ENCODE data around the gene NAGS.
"Not testable (repeated sequence)": the region's sequence is repeated elsewhere in the genome, so short reads cannot be mapped to it uniquely, and the experiment has no call there.

Gene NAGS

DNA sequence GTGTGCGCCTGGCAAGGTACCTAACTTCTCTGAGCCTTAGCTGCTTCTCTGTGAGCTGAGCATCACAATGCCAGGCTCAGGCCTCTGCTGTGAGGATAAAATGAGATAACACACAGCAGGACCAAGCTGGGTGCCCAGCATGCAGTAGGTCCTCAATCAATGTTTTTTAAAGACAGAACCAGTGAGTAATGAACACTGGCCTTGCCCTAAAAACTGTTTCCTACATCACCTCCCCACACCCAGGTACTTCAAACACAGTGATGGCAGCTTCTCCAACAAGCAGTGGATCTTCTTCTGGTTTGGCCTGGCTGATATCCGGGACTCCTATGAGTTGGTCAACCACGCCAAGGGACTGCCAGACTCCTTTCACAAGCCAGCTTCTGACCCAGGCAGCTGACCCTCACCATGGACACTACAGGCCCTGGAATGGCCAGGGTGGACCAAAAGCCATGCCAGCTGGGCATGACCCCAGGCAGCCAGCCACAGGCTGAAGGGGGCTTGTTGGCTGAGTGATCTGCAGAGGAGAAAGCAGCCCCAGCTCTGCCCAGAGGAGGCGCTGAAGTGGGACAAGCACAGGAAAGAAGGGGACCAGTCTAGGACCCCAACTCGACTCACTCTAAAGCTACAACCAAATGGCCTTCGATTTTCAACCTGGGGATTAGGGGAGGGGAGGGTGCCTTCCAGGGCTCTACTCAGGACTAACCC is 3.9 kb downstream of the NAGS start:
- Mint-ChIP-seq H3K27ac (no peak overlapping the region), H3K36me3 (peaks cover 6% of the 10 kb centered on the region), H3K4me1 (ENCODE audit: low read depth) (peaks cover 21% of the 10 kb centered on the region), H3K27me3 (peaks cover 2% of the 10 kb centered on the region), H3K9me3 (ENCODE audit: low read depth) (no peaks in the 10 kb centered on the region), H3K4me3 (peak overlapping the region; percentile 86)

DNA sequence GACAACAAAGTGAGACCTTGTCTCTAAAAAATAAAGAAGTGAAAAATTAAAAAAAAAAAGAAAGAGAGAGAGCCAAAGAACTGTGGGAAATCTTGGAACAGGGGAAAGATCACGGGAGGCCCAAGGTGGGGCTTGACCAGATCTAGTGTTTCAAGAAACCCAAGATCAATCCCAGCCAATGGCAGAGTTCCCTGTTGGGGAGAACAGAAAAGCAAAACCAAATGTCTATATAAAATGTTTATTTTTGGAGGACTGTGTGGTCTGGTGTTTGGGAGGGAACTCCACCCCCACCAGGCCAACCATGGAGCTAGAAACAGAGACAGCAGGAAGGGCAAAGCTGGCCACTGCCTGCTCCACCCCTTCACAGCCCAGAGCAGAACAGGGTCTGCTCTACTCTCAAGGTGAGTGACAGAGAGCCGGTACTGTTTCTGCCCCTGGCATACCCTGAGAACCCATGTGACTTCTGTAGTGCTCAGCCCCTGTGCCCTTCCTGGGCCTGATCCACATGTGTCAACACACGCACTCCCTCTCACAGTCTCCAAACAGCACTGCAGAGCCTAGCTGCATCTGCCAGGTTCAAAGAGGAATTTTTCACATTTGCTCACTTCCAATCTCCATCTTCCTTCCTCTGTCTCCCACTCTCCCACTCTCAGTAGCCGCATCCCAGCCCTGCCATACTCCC is 6.7 kb downstream of the NAGS start:
- Mint-ChIP-seq H3K4me1 (ENCODE audit: low read depth) (peaks cover 31% of the 10 kb centered on the region), H3K9me3 (ENCODE audit: low read depth) (no peaks in the 10 kb centered on the region), H3K36me3 (peaks cover 6% of the 10 kb centered on the region)

DNA sequence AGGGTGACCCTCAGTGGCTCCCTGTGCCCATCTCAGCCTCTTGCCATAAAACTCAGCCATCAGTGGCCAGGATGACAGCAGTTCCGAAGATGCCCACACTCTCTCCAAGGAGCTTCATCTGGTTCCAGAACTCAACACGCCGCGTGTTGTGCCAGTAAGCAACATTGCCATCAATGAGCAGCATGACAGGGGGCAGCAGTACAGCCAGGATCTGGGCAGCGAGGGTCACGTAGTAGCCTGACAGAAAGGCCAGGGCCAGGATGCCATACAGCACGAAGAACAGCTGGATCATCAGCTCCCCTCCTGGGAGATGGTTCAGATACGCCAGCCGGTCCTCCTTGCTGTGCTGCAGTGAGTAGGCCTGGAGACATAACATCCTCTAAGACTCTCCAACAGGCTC is 7.5 kb downstream of the NAGS start:
- H3K4me1 Mint-ChIP-seq (ENCODE audit: low read depth) = peaks cover 26% of the 10 kb centered on the region
- no peak overlapping the region for H3K27ac Mint-ChIP-seq
- H3K36me3 Mint-ChIP-seq = peaks cover 6% of the 10 kb centered on the region
- no peaks in the 10 kb centered on the region for H3K9me3 Mint-ChIP-seq (ENCODE audit: low read depth)
- H3K4me3 Mint-ChIP-seq = no peak overlapping the region
- no peaks in the 10 kb centered on the region for H3K27me3 Mint-ChIP-seq

More for the DNA sequence above, 6.7 kb downstream of the NAGS start:
- Mint-ChIP-seq H3K27me3 (peaks cover under 1% of the 10 kb centered on the region), H3K4me3 (no peak overlapping the region), H3K27ac (no peak overlapping the region)

DNA sequence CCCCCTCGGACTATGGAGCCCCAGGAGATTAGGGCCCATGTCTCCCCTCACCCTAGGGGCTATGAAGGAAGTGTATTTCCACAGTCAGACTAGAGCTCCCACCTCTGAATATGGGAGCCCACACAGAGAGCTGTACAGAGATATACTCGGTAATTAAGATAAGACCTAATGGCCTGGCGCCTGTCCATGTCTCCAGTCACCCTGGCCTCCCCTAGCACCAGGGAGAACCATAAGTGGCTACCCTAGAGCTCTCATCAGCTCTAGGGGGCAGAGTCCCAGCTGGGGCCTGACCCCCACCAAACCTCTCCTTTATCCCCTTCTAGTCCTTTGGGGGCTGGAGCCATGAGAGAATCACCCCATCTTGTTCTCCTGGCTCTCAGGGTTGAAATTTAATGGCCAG is 8.0 kb downstream of the NAGS start:
- no peak overlapping the region for H3K27ac Mint-ChIP-seq
- no peak overlapping the region for H3K4me3 Mint-ChIP-seq
- no peaks in the 10 kb centered on the region for H3K27me3 Mint-ChIP-seq
- peaks cover 24% of the 10 kb centered on the region for H3K4me1 Mint-ChIP-seq (ENCODE audit: low read depth)
- H3K9me3 Mint-ChIP-seq (ENCODE audit: low read depth) = no peaks in the 10 kb centered on the region
- peaks cover 6% of the 10 kb centered on the region for H3K36me3 Mint-ChIP-seq

DNA sequence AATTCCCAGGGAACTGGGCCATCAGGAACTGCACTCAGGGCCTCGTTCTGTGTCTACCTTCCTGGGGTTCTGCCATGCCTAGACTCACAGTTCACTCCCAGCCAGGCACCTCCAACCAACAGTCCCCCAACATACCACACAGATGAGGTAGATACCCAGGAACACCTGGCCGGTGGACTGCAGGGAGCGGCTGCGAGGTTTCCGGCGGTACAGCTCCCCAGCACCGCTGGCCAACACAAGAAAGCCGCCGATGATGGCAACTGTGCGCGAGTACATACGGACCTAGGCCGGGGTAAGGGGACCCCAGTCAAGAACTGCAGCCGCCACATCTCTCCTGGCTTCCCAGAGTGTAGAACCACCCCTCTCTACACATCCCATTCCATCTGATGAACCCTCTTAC is 8.5 kb downstream of the NAGS start:
- H3K9me3 Mint-ChIP-seq (ENCODE audit: low read depth) = no peaks in the 10 kb centered on the region
- peak overlapping the region; percentile 100 for H3K4me3 Mint-ChIP-seq
- peaks cover 6% of the 10 kb centered on the region for H3K36me3 Mint-ChIP-seq
- H3K27me3 Mint-ChIP-seq = no peaks in the 10 kb centered on the region
- H3K4me1 Mint-ChIP-seq (ENCODE audit: low read depth) = peaks cover 21% of the 10 kb centered on the region
- no peak overlapping the region for H3K27ac Mint-ChIP-seq

DNA sequence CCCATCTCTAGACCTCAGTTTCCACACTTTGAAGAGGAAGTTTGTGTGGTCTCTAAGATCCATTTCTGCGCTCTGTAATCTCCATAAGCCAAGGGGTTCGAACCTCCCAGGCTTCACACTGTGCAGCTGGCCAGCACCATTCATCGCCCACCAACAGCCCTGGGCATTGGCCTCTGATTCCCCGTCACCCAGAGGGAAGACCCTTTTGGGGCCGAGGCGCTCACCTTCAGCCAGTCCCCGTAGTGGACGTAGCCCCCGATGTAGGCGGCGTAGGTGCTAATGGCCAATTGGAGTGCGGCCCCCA is 9.7 kb downstream of the NAGS start:
- Mint-ChIP-seq H3K27ac (peak overlapping the region; percentile 98), H3K4me3 (peak overlapping the region; percentile 100), H3K36me3 (peaks cover 6% of the 10 kb centered on the region), H3K4me1 (ENCODE audit: low read depth) (peaks cover 15% of the 10 kb centered on the region), H3K27me3 (no peaks in the 10 kb centered on the region), H3K9me3 (ENCODE audit: low read depth) (no peaks in the 10 kb centered on the region)

DNA sequence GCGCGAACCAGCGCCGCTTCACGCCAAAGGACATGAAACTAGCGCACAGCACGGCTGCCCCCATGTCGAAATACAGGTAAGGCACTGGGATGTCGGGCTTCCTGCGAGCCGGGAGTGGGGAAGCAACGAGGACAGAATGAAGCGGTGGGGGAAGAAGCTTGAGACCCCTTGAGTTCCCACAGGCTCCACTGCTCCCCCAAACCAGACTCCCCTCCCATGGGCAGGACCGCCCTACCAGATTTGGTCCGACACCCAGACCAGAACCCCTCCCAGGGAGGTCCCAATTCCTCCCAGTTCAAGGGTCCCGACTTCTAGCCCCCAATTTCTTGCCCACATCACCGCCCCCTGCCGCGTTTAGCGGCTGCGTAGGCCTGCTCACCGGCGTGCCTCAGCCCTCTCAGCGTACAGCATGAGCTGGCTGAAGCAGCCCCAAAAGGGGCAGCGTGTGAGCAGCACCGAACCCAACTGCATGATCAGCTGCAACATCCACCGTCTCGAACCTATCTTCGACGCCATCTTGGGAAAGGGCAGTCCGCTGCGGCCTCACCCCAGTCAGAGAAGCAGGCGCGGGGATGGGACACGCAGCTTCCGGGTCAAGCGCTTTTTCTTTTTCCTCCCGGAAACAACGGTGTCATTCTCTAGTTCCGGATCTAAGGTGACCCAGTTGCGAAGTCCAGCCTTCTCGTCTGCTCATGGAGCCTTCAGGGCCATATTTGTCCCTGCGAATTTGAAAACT is 10.2 kb downstream of the NAGS start, which contains the start of gene TMEM101:
TMEM101 (minus strand) TSS at position 527 of the 736 bp plus-strand sequence; CDS start at position 516, 11 bp downstream.
- Mint-ChIP-seq H3K27ac (peak within 1 kb of the TSS; percentile 98), H3K4me3 (peak within 1 kb of the TSS; percentile 100), H3K9me3 (ENCODE audit: low read depth) (no peaks in the 10 kb centered on the region), H3K4me1 (ENCODE audit: low read depth) (peaks cover 15% of the 10 kb centered on the region), H3K36me3 (peaks cover 6% of the 10 kb centered on the region), H3K27me3 (no peaks in the 10 kb centered on the region)

DNA sequence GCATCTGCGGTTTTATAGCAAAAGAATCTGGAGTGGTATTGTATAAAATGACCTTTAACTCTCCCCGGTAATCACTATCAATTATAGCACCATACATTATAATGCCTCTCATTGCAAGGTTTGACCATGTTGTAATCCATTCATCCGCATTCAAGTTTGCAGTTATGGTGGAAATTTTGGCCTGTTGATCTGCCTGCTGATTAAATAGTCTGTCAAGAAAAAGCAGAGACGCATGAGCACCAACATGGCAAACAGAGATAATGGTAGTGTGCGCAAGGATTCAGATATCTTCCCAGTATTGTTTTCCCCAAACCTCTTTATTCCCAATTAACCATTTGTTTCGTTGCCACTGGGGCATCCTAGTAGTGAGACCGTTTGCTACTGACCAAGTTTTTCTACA is 16.8 kb downstream of the NAGS start:
- not testable (repeated sequence) for H3K9me3 Mint-ChIP-seq (ENCODE audit: low read depth); H3K4me3 Mint-ChIP-seq; H3K27ac Mint-ChIP-seq; H3K27me3 Mint-ChIP-seq; H3K36me3 Mint-ChIP-seq; H3K4me1 Mint-ChIP-seq (ENCODE audit: low read depth)

DNA sequence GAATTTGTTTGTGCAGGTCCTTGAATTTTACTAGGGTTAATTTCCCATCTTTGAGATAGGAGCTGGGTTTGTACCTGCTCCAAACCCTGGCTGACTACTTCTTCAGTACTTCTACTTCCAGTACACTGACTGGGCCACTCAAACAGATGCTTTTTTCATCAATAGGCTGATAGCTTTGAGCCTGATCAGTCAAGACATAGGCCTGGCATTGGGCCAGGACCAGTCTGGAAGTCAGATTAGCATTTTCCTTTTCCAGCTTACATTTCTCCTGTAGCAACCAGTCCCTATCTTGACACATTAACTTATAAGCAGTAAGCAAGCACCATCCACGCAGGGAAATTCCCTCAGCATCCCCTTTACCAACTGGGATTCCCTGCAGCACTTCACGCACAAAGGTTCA is 17.8 kb downstream of the NAGS start:
- no peaks in the 10 kb centered on the region for H3K36me3 Mint-ChIP-seq
- H3K4me3 Mint-ChIP-seq = no peak overlapping the region
- H3K4me1 Mint-ChIP-seq (ENCODE audit: low read depth) = no peaks in the 10 kb centered on the region
- no peaks in the 10 kb centered on the region for H3K9me3 Mint-ChIP-seq (ENCODE audit: low read depth)
- no peaks in the 10 kb centered on the region for H3K27me3 Mint-ChIP-seq
- no peak overlapping the region for H3K27ac Mint-ChIP-seq

DNA sequence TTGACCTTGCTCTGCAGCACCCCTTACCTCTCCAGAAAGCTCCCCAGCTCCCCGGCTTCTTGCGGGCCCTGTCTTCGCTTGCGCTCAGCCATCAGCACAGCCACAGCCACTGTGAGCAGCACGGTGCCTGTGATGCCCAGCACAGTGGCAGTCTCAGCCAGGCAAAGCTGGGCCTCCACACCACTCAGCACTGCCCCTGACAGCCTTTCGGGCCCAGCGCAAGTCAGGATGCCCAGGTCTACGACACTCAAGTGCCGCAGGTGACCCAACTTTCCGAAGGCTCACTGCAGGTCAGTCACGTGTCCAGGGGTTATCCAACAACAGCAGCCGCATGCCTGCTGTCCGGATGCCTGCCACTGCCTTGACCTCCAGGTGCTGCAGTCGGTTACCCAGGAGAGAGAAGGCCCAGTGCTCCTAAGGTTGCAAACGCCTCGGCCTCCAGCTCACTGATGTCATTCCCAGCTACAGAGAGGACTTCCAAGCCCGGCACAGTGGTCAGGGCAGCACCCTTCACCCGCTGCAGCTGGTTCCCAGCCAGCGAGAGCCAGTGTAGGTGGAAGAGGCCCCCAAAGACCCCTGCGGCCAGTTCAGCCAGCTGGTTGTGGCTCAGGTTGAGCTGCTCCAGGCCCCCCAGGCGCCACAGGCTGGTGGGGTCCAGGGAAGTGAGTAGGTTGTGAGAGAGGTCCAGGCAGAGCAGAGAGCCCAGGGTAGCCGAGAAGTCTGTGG is 19.3 kb downstream of the NAGS start:
- H3K4me3 Mint-ChIP-seq = no peak overlapping the region
- H3K27ac Mint-ChIP-seq = no peak overlapping the region
- H3K9me3 Mint-ChIP-seq (ENCODE audit: low read depth) = no peaks in the 10 kb centered on the region
- H3K4me1 Mint-ChIP-seq (ENCODE audit: low read depth) = no peaks in the 10 kb centered on the region
- H3K27me3 Mint-ChIP-seq = no peaks in the 10 kb centered on the region
- no peaks in the 10 kb centered on the region for H3K36me3 Mint-ChIP-seq

DNA sequence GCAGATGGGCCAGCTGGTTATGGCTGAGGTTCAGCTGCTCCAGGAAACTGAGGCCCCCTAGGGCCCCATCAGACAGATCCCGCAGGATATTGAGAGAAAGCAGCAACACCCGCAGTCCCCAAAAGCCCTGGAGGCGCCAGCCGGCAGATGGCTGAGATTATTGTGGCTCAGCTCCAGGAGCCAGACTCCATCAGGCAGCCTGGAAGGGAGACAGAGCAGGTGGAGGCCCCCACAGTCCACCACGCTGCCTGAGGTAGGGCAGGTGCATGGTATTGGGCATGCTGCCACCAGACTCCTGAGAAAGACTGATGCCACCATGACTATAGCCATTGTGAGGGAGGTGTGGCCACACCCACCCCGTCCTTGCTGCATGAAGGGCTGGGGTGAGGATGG is 19.8 kb downstream of the NAGS start:
- no peaks in the 10 kb centered on the region for H3K36me3 Mint-ChIP-seq
- no peaks in the 10 kb centered on the region for H3K9me3 Mint-ChIP-seq (ENCODE audit: low read depth)
- H3K4me1 Mint-ChIP-seq (ENCODE audit: low read depth) = no peaks in the 10 kb centered on the region
- H3K27me3 Mint-ChIP-seq = no peaks in the 10 kb centered on the region
- no peak overlapping the region for H3K27ac Mint-ChIP-seq
- H3K4me3 Mint-ChIP-seq = no peak overlapping the region

DNA sequence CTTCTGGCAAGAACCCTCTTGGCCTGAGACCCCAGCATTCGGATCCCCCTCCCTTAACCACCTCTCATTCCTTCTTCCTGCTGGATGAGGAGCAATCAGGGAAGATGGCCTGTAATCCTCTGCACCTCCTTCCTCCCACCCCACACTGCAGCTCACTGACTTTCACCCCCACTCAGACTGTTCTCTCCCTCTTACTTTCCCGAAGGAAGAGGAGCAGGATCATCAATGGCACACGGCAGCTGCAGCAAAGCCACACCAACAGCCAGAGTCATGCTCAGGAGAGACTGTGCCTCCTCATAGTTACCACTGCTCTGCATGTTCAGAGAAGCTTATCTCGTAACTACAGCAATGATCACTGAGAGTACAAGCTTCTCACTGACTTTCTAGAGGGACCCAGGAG is 20.4 kb downstream of the NAGS start:
- Mint-ChIP-seq H3K4me3 (no peak overlapping the region), H3K9me3 (ENCODE audit: low read depth) (no peaks in the 10 kb centered on the region), H3K27me3 (no peaks in the 10 kb centered on the region), H3K36me3 (no peaks in the 10 kb centered on the region), H3K4me1 (ENCODE audit: low read depth) (peaks cover 2% of the 10 kb centered on the region), H3K27ac (no peak overlapping the region)

DNA sequence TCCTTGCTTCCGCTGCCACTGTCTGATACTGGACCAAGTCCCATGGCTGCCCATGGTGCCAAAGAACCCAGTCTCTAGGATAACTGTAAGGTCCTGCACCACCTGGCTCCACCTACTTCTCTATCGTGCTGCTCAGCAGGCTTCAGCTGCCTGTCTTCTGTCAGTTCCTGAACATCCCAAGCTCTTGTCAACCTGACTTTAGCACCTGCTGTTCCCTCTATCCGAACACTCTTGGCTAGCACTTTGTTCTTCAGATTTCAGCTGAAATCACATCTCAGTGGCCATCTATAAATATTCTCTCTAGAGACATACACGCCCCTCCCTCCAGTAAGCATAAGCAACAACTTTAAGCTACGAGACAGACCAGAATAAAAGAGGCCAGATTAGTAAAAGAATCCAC is 25.3 kb downstream of the NAGS start:
- Mint-ChIP-seq H3K4me3 (no peak overlapping the region), H3K36me3 (peaks cover 4% of the 10 kb centered on the region), H3K4me1 (ENCODE audit: low read depth) (peaks cover 9% of the 10 kb centered on the region), H3K9me3 (ENCODE audit: low read depth) (no peaks in the 10 kb centered on the region), H3K27ac (peak overlapping the region; percentile 46), H3K27me3 (no peaks in the 10 kb centered on the region)

DNA sequence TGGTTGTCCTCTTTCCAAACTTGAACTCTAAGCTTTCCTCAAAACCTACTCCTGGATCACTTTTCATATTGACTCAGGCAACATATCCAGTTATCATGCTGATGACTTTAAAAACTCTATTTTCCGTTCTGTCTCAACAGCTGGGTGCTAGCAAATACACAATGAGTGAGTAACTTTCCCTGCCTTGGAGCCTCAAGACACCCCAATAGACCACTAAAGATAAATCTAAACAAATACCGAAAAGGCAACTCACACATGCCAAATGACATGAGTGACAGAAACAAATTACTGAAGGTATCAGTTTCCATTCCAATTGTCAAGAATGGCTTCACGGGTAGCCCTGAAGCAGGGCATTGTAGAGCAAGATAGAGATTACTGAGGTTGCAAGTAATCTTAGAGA is 26.1 kb downstream of the NAGS start:
- Mint-ChIP-seq H3K36me3 (peaks cover 4% of the 10 kb centered on the region), H3K4me1 (ENCODE audit: low read depth) (peaks cover 9% of the 10 kb centered on the region), H3K9me3 (ENCODE audit: low read depth) (no peaks in the 10 kb centered on the region), H3K27me3 (no peaks in the 10 kb centered on the region), H3K4me3 (no peak overlapping the region), H3K27ac (no peak overlapping the region)

DNA sequence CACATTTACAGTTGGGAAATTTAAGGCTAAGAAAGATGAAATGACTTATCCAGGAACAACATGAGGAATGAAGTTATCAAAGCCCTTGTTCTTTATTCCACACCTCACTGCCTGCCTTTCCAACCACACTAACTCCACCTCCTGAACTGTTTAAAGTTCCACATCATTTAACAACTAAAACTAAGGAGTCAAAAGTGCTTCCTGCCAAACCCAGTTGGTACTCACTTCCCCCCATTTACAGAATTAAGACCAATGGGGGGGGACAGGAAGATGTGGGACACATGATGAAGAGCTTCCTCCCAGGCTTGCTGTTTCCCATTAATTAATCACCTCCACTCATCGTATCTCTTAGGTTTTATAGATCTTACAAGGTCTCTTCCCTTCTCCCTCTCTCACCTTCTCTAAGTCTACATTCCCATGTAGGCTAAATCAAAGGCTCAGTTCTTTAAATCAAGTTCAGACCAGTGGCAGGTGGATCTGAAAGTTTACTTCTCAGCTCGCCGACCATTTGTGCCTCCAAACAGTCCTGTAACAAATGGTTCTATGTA is 29.5 kb downstream of the NAGS start:
- peaks cover 9% of the 10 kb centered on the region for H3K4me1 Mint-ChIP-seq (ENCODE audit: low read depth)
- no peaks in the 10 kb centered on the region for H3K27me3 Mint-ChIP-seq
- peaks cover 4% of the 10 kb centered on the region for H3K36me3 Mint-ChIP-seq
- H3K27ac Mint-ChIP-seq = no peak overlapping the region
- H3K4me3 Mint-ChIP-seq = no peak overlapping the region
- no peaks in the 10 kb centered on the region for H3K9me3 Mint-ChIP-seq (ENCODE audit: low read depth)
